22Rv1 (cell line): ENCODE results near the gene PARD3.

ENCODE experiments used
- CTCF ChIP-seq: fragments of 450-650 bp; IDR thresholded peaks from 2 replicates; pipeline ENCODE4 v1.5.1; 2017; ENCODE audit warnings: mild to moderate bottlenecking
- ZFX ChIP-seq: fragments of 450-650 bp; IDR thresholded peaks from 2 replicates; pipeline ENCODE4 v1.6.1; 2017; ENCODE audit warnings: antibody characterized with exemption, borderline replicate concordance

- TF ChIP-seq CTCF, result no peak
- TF ChIP-seq ZFX, result no peak
These were observed 227.4 kb downstream of the PARD3 start for GRCh38 chr10:34587680-34588019.
